ENCODE results near the gene EXOSC3.

GRCh38 chr9:37776328-37776727, 8.5 kb downstream of the EXOSC3 start:
- TF ChIP-seq CTCF (IDR thresholded peaks at IDR 0.05; ENCODE audit: extremely low read depth in 1 of 2, insufficient read depth in 1 of 2, low read depth in 1 of 2, low read length in 2 of 2) (no peak), POLR2A (IDR thresholded peaks at IDR 0.05; ENCODE audit: low read depth, low read length) (no peak), EZH2 (IDR thresholded peaks at IDR 0.05; ENCODE audit: borderline replicate concordance, low read depth, low read length, severe bottlenecking) (no peak), POLR2AphosphoS5 (IDR thresholded peaks at IDR 0.05; ENCODE audit: insufficient read depth, low read depth, low read length) (no peak), MAX (IDR thresholded peaks at IDR 0.05; ENCODE audit: insufficient read depth, insufficient read length) (no peak), FOS (IDR thresholded peaks at IDR 0.05; ENCODE audit: borderline replicate concordance, insufficient read depth, low read length) (no peak), MYC (IDR thresholded peaks at IDR 0.05; ENCODE audit: low read depth, low read length) (no peak), GATA2 (IDR thresholded peaks at IDR 0.05; ENCODE audit: insufficient read depth, insufficient read length, low read depth, low read length) (no peak)
